Measurements from ENCODE around the gene MRGPRF. TPM values are rescaled to one million over a fixed set of nuclear protein-coding genes. Genes with fewer than 3 reads are reported as not detected.

The MRGPRF gene
- polyA plus RNA-seq, 1 of the 3 experiments (the other 2 are of a cell fraction): 0.18 TPM

GRCh38 chr11:69041516-69041915 lies 28.5 kb upstream of the MRGPRF start:
- 0 out of 2 replicates have a peak overlapping the region, but pooled peaks have one; percentile 33 for H2AFZ ChIP-seq (ENCODE audit: low read depth)
- CTCF ChIA-PET: interaction anchor here (0.6 to 1.0 kb wide), 2 partner anchors 11 to 60 kb away, joined by 3 read pairs; no protein-coding TSS in a partner anchor
- no peak for DNase-seq
- peaks cover 2 to 25% of the 10 kb centered on the region in 2 experiments; a peak in 3 of 4 replicates for H3K4me1 ChIP-seq (ENCODE audit: control insufficient read depth in 1 of 2, insufficient read depth in 2 of 2, low read depth in 1 of 2, low read length in 1 of 2)
- H4K20me1 ChIP-seq (ENCODE audit: insufficient read depth): no peaks in the 10 kb centered on the region
- H3K36me3 ChIP-seq (replicated peaks in 1 of 2; ENCODE audit: control insufficient read depth in 1 of 2, insufficient read depth in 2 of 2, low read length in 1 of 2): no peaks in the 10 kb centered on the region
- H3K4me3 ChIP-seq (ENCODE audit: low read depth in 2 of 2, low read length in 1 of 2): no peak overlapping the region
- WGBS (ENCODE audit: low lambda C conversion rate): 86% methylated on average over 2 of the region's 2 CpGs
- H3K4me2 ChIP-seq: peak overlapping the region; percentile 50; the same call in 1 of the 2 replicates
- H3K27ac ChIP-seq (ENCODE audit: low read depth in 2 of 2, low read length in 1 of 2): peak overlapping the region in 1 of 2 experiments; percentile 72; a peak in 1 of 4 replicates
- H3K9ac ChIP-seq: no peak overlapping the region
- H3K79me2 ChIP-seq (ENCODE audit: insufficient read depth): no peaks in the 10 kb centered on the region
- H3K9me3 ChIP-seq: no peaks in the 10 kb centered on the region
- POLR2A ChIA-PET: no interaction called here
- no peaks in the 10 kb centered on the region for H3K9me2 ChIP-seq
- H3F3A ChIP-seq (replicated peaks; ENCODE audit: insufficient read depth): no peaks in the 10 kb centered on the region
- no peak for TF ChIP-seq RXRA (IDR thresholded peaks at IDR 0.05; ENCODE audit: borderline replicate concordance, low read depth)
- TF ChIP-seq USF1 (IDR thresholded peaks at IDR 0.05; ENCODE audit: borderline replicate concordance, low read depth): no peak
- TF ChIP-seq RCOR1 (IDR thresholded peaks at IDR 0.05; ENCODE audit: low read length): no peak
- no peak for TF ChIP-seq ZBTB33 (IDR thresholded peaks at IDR 0.05; ENCODE audit: borderline replicate concordance, low read depth)
- TF ChIP-seq RAD21 (IDR thresholded peaks at IDR 0.05; ENCODE audit: low read length): no peak
- TF ChIP-seq REST (IDR thresholded peaks at IDR 0.05; ENCODE audit: low read depth, low read length): no peak
- no peaks in the 10 kb centered on the region for H3K27me3 ChIP-seq (ENCODE audit: insufficient read depth)

- WGBS (ENCODE audit: low lambda C conversion rate): 79% methylated on average over 4 of the region's 4 CpGs
- no peak for DNase-seq
- peak overlapping the region in 1 of 2 experiments; percentile 72; a peak in 1 of 4 replicates for H3K27ac ChIP-seq (ENCODE audit: low read depth in 2 of 2, low read length in 1 of 2)
- H3K4me3 ChIP-seq (ENCODE audit: low read depth in 2 of 2, low read length in 1 of 2): no peak overlapping the region; a peak in 1 of 4 replicates
- no peaks in the 10 kb centered on the region for H3F3A ChIP-seq (replicated peaks; ENCODE audit: insufficient read depth)
- no peaks in the 10 kb centered on the region for H3K9me3 ChIP-seq
- H3K36me3 ChIP-seq (replicated peaks in 1 of 2; ENCODE audit: control insufficient read depth in 1 of 2, insufficient read depth in 2 of 2, low read length in 1 of 2): no peaks in the 10 kb centered on the region
- H3K4me1 ChIP-seq (ENCODE audit: control insufficient read depth in 1 of 2, insufficient read depth in 2 of 2, low read depth in 1 of 2, low read length in 1 of 2): peaks cover 2 to 25% of the 10 kb centered on the region in 2 experiments; a peak in 3 of 4 replicates
- CTCF ChIA-PET: interaction anchor here (1.0 kb wide), 1 partner anchor 10 kb away, joined by 3 read pairs; no protein-coding TSS in a partner anchor
- no peaks in the 10 kb centered on the region for H3K79me2 ChIP-seq (ENCODE audit: insufficient read depth)
- H3K9ac ChIP-seq: no peak overlapping the region
- peak overlapping the region; percentile 50; the same call in 1 of the 2 replicates for H3K4me2 ChIP-seq
- POLR2A ChIA-PET: no interaction called here
- H3K27me3 ChIP-seq (ENCODE audit: insufficient read depth): no peaks in the 10 kb centered on the region
- no peaks in the 10 kb centered on the region for H3K9me2 ChIP-seq
- H2AFZ ChIP-seq (ENCODE audit: low read depth): 0 out of 2 replicates have a peak overlapping the region, but pooled peaks have one; percentile 33
- no peaks in the 10 kb centered on the region for H4K20me1 ChIP-seq (ENCODE audit: insufficient read depth)
- no peak for TF ChIP-seq RFX5 (IDR thresholded peaks at IDR 0.05; ENCODE audit: low read length)
- TF ChIP-seq JUND (IDR thresholded peaks at IDR 0.05): peak; percentile 25; the same call in 1 of the 2 replicates
- peak; percentile 59; the same call in 1 of the 2 replicates for TF ChIP-seq FOSL2 (IDR thresholded peaks at IDR 0.05; ENCODE audit: borderline replicate concordance, low read depth)
- no peak for TF ChIP-seq REST (IDR thresholded peaks at IDR 0.05; ENCODE audit: low read depth, low read length)
- no peak for TF ChIP-seq CHD2 (IDR thresholded peaks at IDR 0.05; ENCODE audit: low read length, partially characterized antibody)
- no peak for TF ChIP-seq GABPA (IDR thresholded peaks at IDR 0.05; ENCODE audit: low read depth)
- TF ChIP-seq TAF1 (IDR thresholded peaks at IDR 0.05; ENCODE audit: borderline replicate concordance, low read depth, low read length): no peak
- TF ChIP-seq FOXJ3 (CRISPR knock-in tag; IDR thresholded peaks at IDR 0.05): no peak
Observed at GRCh38 chr11:69040581-69041260, 27.7 kb upstream of the MRGPRF start.

Data from SK-N-SH (cell line).